ENCODE measurements around the gene BMP5.

Gene BMP5

GRCh38 chr6:55870181-55870813 lies 5.1 kb downstream of the BMP5 start:
- no peak for DNase-seq

GRCh38 chr6:55869674-55870073 lies 5.7 kb downstream of the BMP5 start:
- DNase-seq = no peak

GRCh38 chr6:55868771-55869479 lies 6.5 kb downstream of the BMP5 start:
- no peak for DNase-seq

GRCh38 chr6:55868176-55868575 lies 7.2 kb downstream of the BMP5 start:
- DNase-seq = no peak

GRCh38 chr6:55866128-55866527 lies 9.3 kb downstream of the BMP5 start:
- no peak for DNase-seq

GRCh38 chr6:55853008-55854001 lies 22.1 kb downstream of the BMP5 start:
- no peak for DNase-seq

GRCh38 chr6:55841341-55841740 lies 34.0 kb downstream of the BMP5 start:
- no peak for DNase-seq

- DNase-seq = no peak
Observed at GRCh38 chr6:55839080-55839479, 36.3 kb downstream of the BMP5 start.

GRCh38 chr6:55836945-55837344 lies 38.4 kb downstream of the BMP5 start:
- no peak for DNase-seq

- no peak for DNase-seq
Observed at GRCh38 chr6:55836481-55836880, 38.9 kb downstream of the BMP5 start.

GRCh38 chr6:55835220-55835619 lies 40.2 kb downstream of the BMP5 start:
- no peak for DNase-seq

- DNase-seq = no peak
Observed at GRCh38 chr6:55833284-55833683, 42.1 kb downstream of the BMP5 start.

GRCh38 chr6:55827818-55828522 lies 47.4 kb downstream of the BMP5 start:
- DNase-seq = no peak

GRCh38 chr6:55826941-55827340 lies 48.4 kb downstream of the BMP5 start:
- DNase-seq = no peak

GRCh38 chr6:55825402-55826051 lies 49.9 kb downstream of the BMP5 start:
- DNase-seq = no peak

- no peak for DNase-seq
Observed at GRCh38 chr6:55822815-55823214, 52.6 kb downstream of the BMP5 start.

- DNase-seq = no peak
Observed at GRCh38 chr6:55822005-55822404, 53.4 kb downstream of the BMP5 start.

GRCh38 chr6:55820696-55821095 lies 54.7 kb downstream of the BMP5 start:
- no peak for DNase-seq

- no peak for DNase-seq
Observed at GRCh38 chr6:55819811-55820210, 55.6 kb downstream of the BMP5 start.

GRCh38 chr6:55818482-55818881 lies 56.9 kb downstream of the BMP5 start:
- DNase-seq = no peak

GRCh38 chr6:55812509-55812908 lies 62.9 kb downstream of the BMP5 start:
- DNase-seq = no peak

- no peak for DNase-seq
Observed at GRCh38 chr6:55811074-55811473, 64.3 kb downstream of the BMP5 start.
